IgD-negative memory B cell (primary cell): ENCODE results near the gene GPR84. TPM values are rescaled to one million over a fixed set of nuclear protein-coding genes. Genes with fewer than 3 reads are reported as not detected.

Experiments
- H3K27ac Mint-ChIP-seq, 3 donors: one replicate each; pipeline ENCODE4 v1.8.0; 2020 to 2022; ENCODE audit warnings: mild to moderate bottlenecking in 3 of 3, mixed read lengths in 3 of 3, moderate library complexity in 1 of 3
- H3K27me3 Mint-ChIP-seq: one replicate; pipeline ENCODE4 v1.8.0; 2021; ENCODE audit warnings: mixed read lengths
- H3K36me3 Mint-ChIP-seq: one replicate; pipeline ENCODE4 v1.8.0; 2020; ENCODE audit warnings: mild to moderate bottlenecking, mixed read lengths
- H3K4me1 Mint-ChIP-seq, 3 donors: one replicate each; pipeline ENCODE4 v1.8.0; 2020 to 2022; ENCODE audit warnings: mixed read lengths in 3 of 3, mild to moderate bottlenecking in 1 of 3
- H3K4me3 Mint-ChIP-seq, 4 donors: one replicate each; pipeline ENCODE4 v1.8.0; 2020 to 2022; ENCODE audit warnings: mild to moderate bottlenecking in 4 of 4, mixed read lengths in 4 of 4, moderate library complexity in 3 of 4
- H3K9me3 Mint-ChIP-seq, 3 donors: one replicate each; pipeline ENCODE4 v1.8.0; 2020 to 2021; ENCODE audit warnings: mixed read lengths in 3 of 3, mild to moderate bottlenecking in 1 of 3
- polyA plus RNA-seq: library from polyadenylated mRNA; unstranded; fragments of 300-500 nt; fragmentation: Illumina TruSeq; gene quantifications from one replicate; pipeline ENCODE4 v1.2.3, GENCODE V29; 2021

Gene GPR84
- polyA plus RNA-seq, 1 donor from 2014 or later = not detected

DNA sequence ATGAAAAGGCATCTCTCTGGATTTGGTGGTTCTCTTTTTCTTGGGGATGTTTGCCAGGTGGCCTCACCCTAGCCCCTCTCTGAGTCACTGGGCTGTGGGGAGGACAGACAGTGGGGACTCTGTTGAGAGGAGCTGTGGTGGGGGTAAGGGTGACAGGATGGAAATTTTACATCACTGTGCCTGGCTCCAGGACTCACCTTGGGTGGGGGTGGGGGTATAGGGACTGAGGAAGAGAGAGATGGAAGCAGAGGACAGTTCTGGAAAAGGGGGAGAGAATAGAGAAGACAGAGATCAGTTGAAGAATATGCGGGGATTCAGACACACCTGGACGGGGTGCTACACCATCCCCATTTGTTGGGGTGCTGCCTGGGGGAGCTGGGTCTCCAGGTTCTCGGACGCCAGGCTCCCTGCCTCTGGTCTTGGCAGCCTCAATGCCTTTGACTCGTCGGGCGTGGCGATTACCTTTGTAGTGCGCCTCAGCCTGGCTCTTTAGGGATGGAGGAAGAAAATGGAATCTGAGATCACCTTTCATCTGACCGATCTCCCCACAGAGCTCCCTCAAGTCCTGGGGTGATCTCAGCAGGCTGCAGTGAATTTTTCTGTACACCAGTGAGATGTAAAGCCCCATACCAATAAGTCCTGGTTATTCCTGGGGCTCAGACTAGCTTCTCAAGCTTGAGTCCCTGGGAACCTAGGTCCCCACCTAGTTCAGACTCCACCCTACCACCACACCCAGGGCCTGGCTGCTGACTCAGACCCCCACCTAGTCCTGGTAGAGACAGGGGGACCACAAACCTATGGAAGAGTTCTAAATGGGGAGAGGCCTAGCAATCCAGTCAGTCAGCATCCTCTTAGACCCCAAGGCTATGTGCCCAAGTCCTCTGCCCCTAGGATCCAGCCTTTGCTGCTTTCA lies 9.6 kb upstream of the GPR84 start:
- Mint-ChIP-seq H3K4me3 (peak overlapping the region in 1 of 4 donors; percentile 23), H3K36me3 (no peaks in the 10 kb centered on the region), H3K4me1 (peaks cover under 1 to 7% (median 3%) of the 10 kb centered on the region in 3 donors), H3K9me3 (no peaks in the 10 kb centered on the region), H3K27me3 (no peaks in the 10 kb centered on the region), H3K27ac (no peak overlapping the region)

GRCh38 chr12:54372113-54372806 lies 8.0 kb upstream of the GPR84 start:
- H3K4me1 Mint-ChIP-seq = peaks cover 11 to 17% (median 11%) of the 10 kb centered on the region in 3 donors
- no peaks in the 10 kb centered on the region for H3K36me3 Mint-ChIP-seq
- H3K27me3 Mint-ChIP-seq = no peaks in the 10 kb centered on the region
- H3K27ac Mint-ChIP-seq = peak overlapping the region in 1 of 3 donors; percentile 68
- H3K4me3 Mint-ChIP-seq = no peak overlapping the region
- no peaks in the 10 kb centered on the region for H3K9me3 Mint-ChIP-seq

- H3K9me3 Mint-ChIP-seq = no peaks in the 10 kb centered on the region
- H3K4me1 Mint-ChIP-seq = peaks cover 11 to 19% (median 13%) of the 10 kb centered on the region in 3 donors
- no peaks in the 10 kb centered on the region for H3K27me3 Mint-ChIP-seq
- peak overlapping the region in 1 of 3 donors; percentile 68 for H3K27ac Mint-ChIP-seq
- no peak overlapping the region for H3K4me3 Mint-ChIP-seq
- no peaks in the 10 kb centered on the region for H3K36me3 Mint-ChIP-seq
Measured at GRCh38 chr12:54371328-54372112, 7.2 kb upstream of the GPR84 start.

DNA sequence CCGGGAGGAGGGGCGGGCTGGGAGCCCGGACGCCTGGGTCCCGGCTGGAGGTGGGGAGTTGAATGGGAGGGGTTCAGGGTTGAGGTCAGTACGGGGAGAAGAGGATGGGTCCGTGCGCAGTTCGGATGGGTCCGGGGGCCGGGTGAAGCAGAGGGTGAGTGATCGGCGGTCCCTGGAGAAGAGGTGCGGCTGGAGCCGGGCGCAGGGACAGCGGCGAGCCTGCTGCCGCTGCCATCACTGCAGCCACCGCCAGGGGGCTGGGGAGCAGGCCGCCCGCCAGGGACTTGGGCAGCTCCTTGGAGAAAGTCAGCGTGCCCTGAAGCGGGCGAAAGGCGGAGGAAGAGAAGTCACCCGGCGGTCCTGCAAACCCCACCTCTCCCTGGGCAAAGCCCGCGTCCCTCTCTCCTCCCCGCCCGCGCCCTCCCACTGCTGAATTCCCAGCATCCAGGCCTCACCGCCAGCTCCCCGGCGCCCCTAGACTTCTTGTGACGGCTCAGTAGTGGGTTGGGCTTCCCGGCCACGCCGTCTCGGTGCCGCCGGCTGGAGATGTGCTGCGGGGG lies 6.0 kb upstream of the GPR84 start:
- Mint-ChIP-seq H3K9me3 (no peaks in the 10 kb centered on the region), H3K36me3 (no peaks in the 10 kb centered on the region), H3K4me1 (peaks cover 11 to 19% (median 13%) of the 10 kb centered on the region in 3 donors), H3K27ac (no peak overlapping the region), H3K27me3 (no peaks in the 10 kb centered on the region), H3K4me3 (no peak overlapping the region)

DNA sequence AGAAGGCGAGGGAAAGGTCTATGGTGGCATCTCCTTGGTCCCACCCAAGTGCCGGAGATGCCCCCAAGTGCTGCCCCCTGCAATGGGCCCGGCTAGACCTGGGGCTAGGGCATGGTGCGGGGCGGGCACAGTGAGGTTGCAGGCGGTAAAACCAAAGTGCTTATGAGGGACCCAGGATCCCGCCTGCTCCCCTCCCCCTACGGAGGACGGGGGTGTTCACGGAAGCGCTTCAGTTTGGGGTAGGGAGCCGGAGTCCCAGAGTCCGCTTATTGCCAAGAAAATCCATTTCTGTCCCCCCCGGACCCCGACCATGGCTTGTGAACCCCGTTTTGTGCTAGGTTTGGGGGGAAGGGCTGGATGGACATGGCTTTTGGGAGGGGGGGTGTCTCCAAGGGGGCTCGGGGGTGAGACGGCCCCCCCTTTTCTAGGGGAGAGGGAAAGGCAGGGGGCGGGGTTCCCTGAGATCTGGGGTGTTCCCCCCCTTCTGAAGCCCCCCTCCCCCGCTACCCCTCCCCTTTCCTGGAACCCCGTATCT lies 5.4 kb upstream of the GPR84 start:
- Mint-ChIP-seq H3K36me3 (no peaks in the 10 kb centered on the region), H3K4me1 (peaks cover 11 to 19% (median 12%) of the 10 kb centered on the region in 3 donors), H3K27ac (no peak overlapping the region), H3K27me3 (no peaks in the 10 kb centered on the region), H3K9me3 (no peaks in the 10 kb centered on the region), H3K4me3 (peak overlapping the region in 1 of 4 donors; percentile 59)

DNA sequence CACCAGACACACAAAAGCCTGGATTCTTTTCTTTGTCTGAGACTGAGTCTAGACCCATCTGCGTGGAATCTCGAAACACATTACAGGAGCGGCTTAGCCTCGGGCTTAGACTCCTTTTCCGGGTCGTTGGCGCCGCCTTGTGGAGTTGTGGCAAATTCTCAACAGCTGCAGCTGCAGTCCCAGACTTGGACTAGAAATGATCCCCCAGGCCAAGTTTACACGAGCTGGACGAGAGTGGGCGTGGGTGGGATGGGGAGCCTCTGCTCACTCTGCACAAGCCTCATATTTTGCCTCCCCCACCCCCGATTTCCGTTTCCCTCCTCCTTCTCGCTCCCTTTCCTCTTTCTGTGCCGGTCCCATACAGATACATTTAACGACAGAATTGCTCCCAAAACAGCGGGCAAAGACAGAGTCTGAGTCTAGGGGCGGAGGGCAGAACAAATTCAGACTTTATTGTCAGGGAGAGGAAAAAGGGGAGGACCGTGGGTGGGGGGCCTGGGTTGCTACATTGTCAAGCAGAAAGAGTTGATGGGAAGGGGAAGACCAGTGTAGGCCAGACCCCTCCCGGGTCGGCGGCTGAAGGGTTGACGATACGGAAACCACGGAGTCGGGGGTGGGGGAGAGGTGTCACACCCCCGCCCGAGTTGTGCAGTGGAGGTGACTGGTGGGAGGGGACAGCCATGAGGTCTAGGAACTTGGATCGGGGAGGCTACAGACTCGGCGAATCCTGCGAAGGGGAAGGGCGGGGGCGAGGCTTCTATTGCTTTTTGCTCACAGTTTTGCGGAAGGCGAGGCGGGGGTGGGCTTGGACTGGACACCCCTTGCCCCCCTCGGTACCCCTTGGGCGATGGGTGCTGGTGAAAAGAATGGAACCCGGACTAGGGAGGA lies 4.7 kb upstream of the GPR84 start:
- Mint-ChIP-seq H3K9me3 (no peaks in the 10 kb centered on the region), H3K4me3 (peak overlapping the region; percentile 1 to 91 (median 66)), H3K36me3 (no peaks in the 10 kb centered on the region), H3K27ac (peak overlapping the region in 2 of 3 donors; percentile 4 to 83), H3K4me1 (peaks cover 16 to 25% (median 19%) of the 10 kb centered on the region in 3 donors), H3K27me3 (no peaks in the 10 kb centered on the region)

DNA sequence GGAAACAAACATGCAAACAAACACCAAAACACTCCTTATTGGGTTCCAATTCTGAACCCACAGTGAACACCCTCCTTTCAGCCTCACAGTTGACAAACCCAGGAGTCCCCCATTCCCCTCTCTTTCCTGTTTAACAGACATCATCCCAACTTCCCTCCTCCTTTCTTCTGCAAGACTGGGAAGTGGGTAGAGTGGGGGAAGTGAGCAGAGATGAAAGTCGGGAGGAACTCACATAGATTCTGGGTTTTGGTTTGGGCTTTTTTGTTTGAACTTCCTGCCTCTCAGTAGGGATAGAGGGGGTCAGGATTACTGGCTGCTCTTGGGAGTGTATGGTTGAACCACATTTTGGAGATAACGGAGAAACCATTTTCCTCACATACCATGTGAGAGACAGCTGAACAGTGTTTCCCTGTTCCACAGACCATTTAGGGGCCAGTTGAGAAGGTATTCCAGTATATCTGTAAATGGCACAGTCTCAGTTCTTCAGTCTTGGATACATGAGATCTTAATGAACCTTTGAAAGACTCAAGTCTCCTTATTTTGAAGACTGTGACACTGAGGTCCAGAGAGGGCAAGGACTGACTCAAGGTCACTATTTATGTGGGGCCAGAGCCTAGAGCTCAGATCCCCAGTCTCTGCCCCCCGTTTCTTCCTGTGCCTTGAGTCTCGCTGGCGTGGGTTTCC lies 3.9 kb upstream of the GPR84 start:
- H3K4me3 Mint-ChIP-seq = peak overlapping the region; percentile 1 to 91 (median 65)
- H3K9me3 Mint-ChIP-seq = no peaks in the 10 kb centered on the region
- H3K36me3 Mint-ChIP-seq = no peaks in the 10 kb centered on the region
- no peaks in the 10 kb centered on the region for H3K27me3 Mint-ChIP-seq
- H3K27ac Mint-ChIP-seq = peak overlapping the region in 1 of 3 donors; percentile 4
- peaks cover 16 to 25% (median 19%) of the 10 kb centered on the region in 3 donors for H3K4me1 Mint-ChIP-seq

GRCh38 chr12:54363618-54364017 lies 668 bp downstream of the GPR84 start:
- H3K36me3 Mint-ChIP-seq = no peaks in the 10 kb centered on the region
- no peak overlapping the region for H3K4me3 Mint-ChIP-seq
- H3K4me1 Mint-ChIP-seq = peaks cover 11 to 21% (median 15%) of the 10 kb centered on the region in 3 donors
- no peaks in the 10 kb centered on the region for H3K27me3 Mint-ChIP-seq
- no peaks in the 10 kb centered on the region for H3K9me3 Mint-ChIP-seq
- peak overlapping the region in 1 of 3 donors; percentile 86 for H3K27ac Mint-ChIP-seq

DNA sequence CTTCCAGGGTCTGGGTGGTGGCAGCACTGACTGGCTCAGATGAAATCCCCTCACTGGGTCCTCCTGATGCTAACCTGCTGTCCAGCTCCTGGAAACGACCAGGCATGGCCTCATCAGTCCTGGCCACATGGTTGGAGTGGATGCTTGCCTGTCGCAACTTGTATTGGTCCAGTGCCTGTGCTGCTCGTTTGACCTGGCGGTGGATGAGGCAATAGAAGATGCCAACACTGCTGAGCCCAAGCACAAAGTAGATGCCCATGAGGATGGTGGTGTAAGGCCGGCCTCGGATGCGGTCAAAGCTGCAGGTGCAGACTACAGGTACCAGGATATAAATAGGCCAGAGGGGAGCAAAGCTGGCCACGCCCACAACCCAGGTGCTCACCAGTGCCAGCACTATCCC lies 1.2 kb downstream of the GPR84 start:
- Mint-ChIP-seq H3K36me3 (no peaks in the 10 kb centered on the region), H3K4me3 (no peak overlapping the region), H3K27me3 (no peaks in the 10 kb centered on the region), H3K27ac (peak overlapping the region in 1 of 3 donors; percentile 86), H3K4me1 (peaks cover 7 to 16% (median 9%) of the 10 kb centered on the region in 3 donors), H3K9me3 (no peaks in the 10 kb centered on the region)

DNA sequence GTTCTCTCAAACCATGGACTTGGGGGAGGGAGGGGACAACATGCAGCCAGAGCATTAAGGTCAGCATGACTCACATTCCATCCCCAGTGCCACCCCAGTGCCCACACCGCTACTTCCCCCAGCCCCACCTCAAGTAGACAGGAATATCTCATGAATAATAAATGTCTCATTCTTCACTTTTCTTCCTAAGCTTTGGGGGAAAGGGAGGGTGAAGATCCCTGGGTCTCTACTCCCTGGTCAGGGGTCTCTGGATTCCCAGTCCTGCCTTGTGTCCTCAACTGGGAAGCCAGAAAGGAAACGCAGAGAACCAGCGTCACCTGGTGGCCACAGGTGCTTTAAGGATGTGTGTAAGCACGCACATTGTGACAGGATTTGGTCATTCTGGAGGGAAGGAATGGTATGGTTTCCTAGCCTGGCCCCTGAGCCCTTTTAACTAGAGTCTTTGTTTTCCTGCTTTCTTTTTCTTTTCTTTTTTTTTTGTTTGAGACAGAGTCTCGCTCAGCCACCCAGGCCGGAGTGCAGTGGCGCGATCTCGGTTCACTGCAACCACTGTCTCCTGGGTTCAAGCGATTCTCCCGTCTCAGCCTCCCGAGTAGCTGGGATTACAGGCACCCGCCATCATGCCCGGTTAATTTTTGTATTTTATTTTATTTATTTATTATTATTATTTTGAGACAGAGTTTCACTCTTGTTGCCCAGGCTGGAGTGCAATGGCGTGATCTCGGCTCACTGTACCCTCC lies 3.4 kb downstream of the GPR84 start:
- Mint-ChIP-seq H3K4me3 (peak overlapping the region in 3 of 4 donors; percentile 39 to 71 (median 58)), H3K9me3 (no peaks in the 10 kb centered on the region), H3K4me1 (peaks cover 6 to 8% (median 7%) of the 10 kb centered on the region in 3 donors), H3K27me3 (no peaks in the 10 kb centered on the region), H3K36me3 (no peaks in the 10 kb centered on the region), H3K27ac (peak overlapping the region in 1 of 3 donors; percentile 43)

- H3K4me1 Mint-ChIP-seq = peaks cover 6 to 8% (median 7%) of the 10 kb centered on the region in 3 donors
- H3K9me3 Mint-ChIP-seq = no peaks in the 10 kb centered on the region
- peak overlapping the region in 1 of 4 donors; percentile 67 for H3K4me3 Mint-ChIP-seq
- peak overlapping the region in 1 of 3 donors; percentile 43 for H3K27ac Mint-ChIP-seq
- H3K27me3 Mint-ChIP-seq = no peaks in the 10 kb centered on the region
- no peaks in the 10 kb centered on the region for H3K36me3 Mint-ChIP-seq
Measured at GRCh38 chr12:54359762-54360351, 4.4 kb downstream of the GPR84 start.
